ENCODE results near the gene SHISAL1. TPM values are rescaled to one million over a fixed set of nuclear protein-coding genes. Genes with fewer than 3 reads are reported as not detected.

Gene SHISAL1
- polyA plus RNA-seq, 12 donors, result 6.3 to 18.9 (median 15.4) TPM; not detected in 1

- no peak for DNase-seq
Observed at GRCh38 chr22:44279069-44279360, 33.7 kb downstream of the SHISAL1 start.

- no peak for DNase-seq
Observed at GRCh38 chr22:44278243-44279068, 34.3 kb downstream of the SHISAL1 start.

GRCh38 chr22:44277386-44278135, 35.2 kb downstream of the SHISAL1 start:
- no peak for DNase-seq

- DNase-seq, result no peak
Observed at GRCh38 chr22:44276706-44277356, 35.9 kb downstream of the SHISAL1 start.

- no peak for DNase-seq
Observed at GRCh38 chr22:44276041-44276440, 36.7 kb downstream of the SHISAL1 start.

GRCh38 chr22:44275631-44275995, 37.1 kb downstream of the SHISAL1 start:
- DNase-seq, result no peak

- no peak for DNase-seq
Observed at GRCh38 chr22:44274918-44275630, 37.7 kb downstream of the SHISAL1 start.

- DNase-seq, result no peak
Observed at GRCh38 chr22:44273175-44273574, 39.6 kb downstream of the SHISAL1 start.

- DNase-seq, result no peak
Observed at GRCh38 chr22:44272401-44272771, 40.4 kb downstream of the SHISAL1 start.

GRCh38 chr22:44271732-44272400, 40.9 kb downstream of the SHISAL1 start:
- no peak for DNase-seq

- DNase-seq, result no peak
Observed at GRCh38 chr22:44271010-44271500, 41.7 kb downstream of the SHISAL1 start.

- no peak for DNase-seq
Observed at GRCh38 chr22:44270556-44270880, 42.2 kb downstream of the SHISAL1 start.

GRCh38 chr22:44269757-44270555, 42.8 kb downstream of the SHISAL1 start:
- DNase-seq, result no peak

- DNase-seq, result no peak
Observed at GRCh38 chr22:44269117-44269498, 43.6 kb downstream of the SHISAL1 start.

- DNase-seq, result no peak
Observed at GRCh38 chr22:44268431-44269116, 44.2 kb downstream of the SHISAL1 start.

GRCh38 chr22:44267856-44268255, 44.9 kb downstream of the SHISAL1 start:
- no peak for DNase-seq

- no peak for DNase-seq
Observed at GRCh38 chr22:44266796-44267760, 45.7 kb downstream of the SHISAL1 start.

- DNase-seq, result no peak
Observed at GRCh38 chr22:44263547-44263946, 49.2 kb downstream of the SHISAL1 start.
